H1 (cell line): ENCODE measurements around the gene SYPL1. TPM values are rescaled to one million over a fixed set of nuclear protein-coding genes. Genes with fewer than 3 reads are reported as not detected.

Experiments used
- CTCF ChIA-PET: fragments of 300-600 bp; sonication (Branson Sonifier 250); formaldehyde crosslinking; loops from one replicate; lab custom pipeline; 2021; ENCODE audit not compliant: partially characterized antibody; lab: Charles Lee
- POLR2A ChIA-PET: fragments of 300-600 bp; sonication (Branson Sonifier 250); formaldehyde crosslinking; loops from one replicate; lab custom pipeline; 2021; ENCODE audit warnings: inconsistent platforms; ENCODE audit not compliant: partially characterized antibody; lab: Charles Lee
- DNase-seq, 2 experiments: peaks; one replicate each; pipeline versions ENCODE4 v3.0.0 to v3.0.0-alpha.2; 2010 to 2022; ENCODE audit warnings: low spot score in 2 of 2, low read depth in 1 of 2, mixed read lengths in 1 of 2
- FAIRE-seq: peaks from 2 replicates; lab custom pipeline; 2011; peaks lifted over from hg19 to GRCh38; lab: Jason Lieb, UNC
- H2AFZ ChIP-seq: 2 replicates; pipeline ENCODE4 v1.8.1; 2012; ENCODE audit warnings: low read length, inconsistent platforms
- H2AK5ac ChIP-seq: 2 replicates; pipeline ENCODE4 v1.6.1; 2013; ENCODE audit warnings: low read depth, low read length
- H2BK120ac ChIP-seq: replicated peaks from 2 replicates; pipeline ENCODE3; 2013; ENCODE audit warnings: low read depth, low read length, inconsistent platforms
- H2BK12ac ChIP-seq: 2 replicates; pipeline ENCODE4 v1.6.1; 2013; ENCODE audit warnings: low read depth, low read length
- H2BK15ac ChIP-seq: 2 replicates; pipeline ENCODE4 v1.6.1; 2013; ENCODE audit warnings: low read length
- H2BK20ac ChIP-seq: 2 replicates; pipeline ENCODE4 v1.6.1; 2013; ENCODE audit warnings: low read length
- H2BK5ac ChIP-seq: 2 replicates; pipeline ENCODE4 v1.6.1; 2013; ENCODE audit warnings: low read depth, low read length
- H3K14ac ChIP-seq: 2 replicates; pipeline ENCODE4 v1.6.1; 2013; ENCODE audit warnings: inconsistent platforms; ENCODE audit not compliant: insufficient read length
- H3K18ac ChIP-seq: 2 replicates; pipeline ENCODE4 v1.6.1; 2013; ENCODE audit warnings: low read length; ENCODE audit errors: extremely low read depth
- H3K23ac ChIP-seq: 2 replicates; pipeline ENCODE4 v1.6.1; 2013; ENCODE audit warnings: inconsistent platforms; ENCODE audit not compliant: insufficient read length
- H3K23me2 ChIP-seq: 2 replicates; pipeline ENCODE4 v1.6.1; 2013; ENCODE audit warnings: low read depth, low read length
- H3K27ac ChIP-seq: 2 replicates; pipeline ENCODE4 v1.6.1; 2011; ENCODE audit warnings: low read depth, low read length, inconsistent platforms
- H3K27me3 ChIP-seq, 4 experiments: replicated peaks in 1 of 4; 1 replicate in 1 of 4; 2 replicates in 3 of 4; pipeline versions ENCODE4 v1.6.1 to v1.8.1; 2011 to 2013; ENCODE audit warnings: low read length in 3 of 4, mild to moderate bottlenecking in 3 of 4, inconsistent platforms in 2 of 4, mixed read lengths in 2 of 4, moderate library complexity in 1 of 4; ENCODE audit not compliant: control insufficient read depth in 3 of 4, insufficient read depth in 3 of 4; ENCODE audit errors: extremely low read depth in 1 of 4
- H3K36me3 ChIP-seq, 4 experiments: 2 replicates each; pipeline versions ENCODE4 v1.6.1 to v1.8.1; 2011 to 2013; ENCODE audit warnings: mild to moderate bottlenecking in 4 of 4, low read length in 3 of 4, moderate library complexity in 2 of 4, control low read depth in 1 of 4, inconsistent platforms in 1 of 4; ENCODE audit not compliant: insufficient read depth in 4 of 4, control insufficient read depth in 2 of 4
- H3K4ac ChIP-seq: replicated peaks from 2 replicates; pipeline ENCODE3; 2013; ENCODE audit warnings: low read length, low read depth, mixed read lengths, inconsistent platforms; ENCODE audit not compliant: insufficient read length
- H3K4me1 ChIP-seq, 4 experiments: replicated peaks in 1 of 4; 1 replicate in 1 of 4; 2 replicates in 3 of 4; pipeline versions ENCODE4 v1.6.1 to v1.8.1; 2011 to 2013; ENCODE audit warnings: low read length in 3 of 4, inconsistent platforms in 2 of 4, mixed read lengths in 1 of 4; ENCODE audit not compliant: insufficient read depth in 4 of 4, control insufficient read depth in 3 of 4
- H3K4me2 ChIP-seq, 2 experiments: 2 replicates each; pipeline versions ENCODE4 v1.6.1 to v1.8.1; 2011 to 2013; ENCODE audit warnings: low read depth in 2 of 2, low read length in 2 of 2, control low read depth in 1 of 2, inconsistent platforms in 1 of 2, mild to moderate bottlenecking in 1 of 2; ENCODE audit not compliant: insufficient read depth in 1 of 2
- H3K4me3 ChIP-seq, 4 experiments: fragments of 200-600, 300-600 bp in 1 of 4; sonication (generic), shearing (Covaris generic), sonication (Bioruptor Twin) in 1 of 4; 2 replicates each; pipeline versions ENCODE4 v1.5.1 to v1.8.1; 2011 to 2016; ENCODE audit warnings: low read length in 4 of 4, low read depth in 3 of 4, control low read depth in 2 of 4, inconsistent platforms in 2 of 4, mild to moderate bottlenecking in 2 of 4, mixed read lengths in 1 of 4, moderate library complexity in 1 of 4; ENCODE audit not compliant: insufficient read depth in 2 of 4; ENCODE audit errors: extremely low read depth in 1 of 4
- H3K56ac ChIP-seq: replicated peaks from 2 replicates; pipeline ENCODE3; 2013; ENCODE audit warnings: low read depth, mild to moderate bottlenecking, mixed read lengths, low read length, inconsistent platforms; ENCODE audit not compliant: insufficient read length
- H3K79me1 ChIP-seq: 2 replicates; pipeline ENCODE4 v1.6.1; 2013; ENCODE audit warnings: low read depth, low read length, control low read depth
- H3K79me2 ChIP-seq, 2 experiments: 2 replicates each; pipeline versions ENCODE4 v1.6.1 to v1.8.1; 2012 to 2013; ENCODE audit warnings: low read length in 2 of 2, mild to moderate bottlenecking in 2 of 2, inconsistent platforms in 1 of 2; ENCODE audit not compliant: insufficient read depth in 2 of 2, control insufficient read depth in 1 of 2
- H3K9ac ChIP-seq, 4 experiments: replicated peaks in 1 of 4; 1 replicate in 1 of 4; 2 replicates in 3 of 4; pipeline versions ENCODE4 v1.6.1 to v1.8.1; 2011 to 2013; ENCODE audit warnings: low read depth in 3 of 4, low read length in 3 of 4, control low read depth in 2 of 4, mild to moderate bottlenecking in 2 of 4, moderate library complexity in 2 of 4, inconsistent platforms in 1 of 4; ENCODE audit errors: extremely low read depth in 1 of 4
- H3K9me3 ChIP-seq, 2 experiments: 2 replicates each; pipeline versions ENCODE4 v1.6.1 to v1.8.1; 2012 to 2013; ENCODE audit warnings: mild to moderate bottlenecking in 2 of 2, moderate library complexity in 2 of 2, control low read depth in 1 of 2, inconsistent platforms in 1 of 2, low read depth in 1 of 2, low read length in 1 of 2, mixed read lengths in 1 of 2; ENCODE audit not compliant: insufficient read depth in 2 of 2
- H4K20me1 ChIP-seq, 2 experiments: replicated peaks in 1 of 2; 2 replicates each; pipeline versions ENCODE3 to v1.8.1; 2011 to 2013; ENCODE audit warnings: inconsistent platforms in 2 of 2, low read length in 2 of 2, mild to moderate bottlenecking in 1 of 2; ENCODE audit not compliant: insufficient read depth in 2 of 2, control insufficient read depth in 1 of 2
- H4K5ac ChIP-seq: 2 replicates; pipeline ENCODE4 v1.6.1; 2013; ENCODE audit warnings: low read length, low read depth, mixed read lengths, inconsistent platforms; ENCODE audit not compliant: insufficient read length
- H4K8ac ChIP-seq: 2 replicates; pipeline ENCODE4 v1.8.0; 2013; ENCODE audit warnings: mild to moderate bottlenecking, moderate library complexity, low read length, inconsistent platforms; ENCODE audit not compliant: insufficient read depth; ENCODE audit errors: extremely low read depth
- H4K91ac ChIP-seq: replicated peaks from 2 replicates; pipeline ENCODE3; 2013; ENCODE audit warnings: low read length, mixed read lengths, inconsistent platforms; ENCODE audit not compliant: insufficient read length
- BCL11A ChIP-seq, 2 experiments: IDR thresholded peaks; one replicate each; pipeline ENCODE4 v1.6.1; 2011; ENCODE audit warnings: low read depth in 2 of 2, low read length in 2 of 2, mild to moderate bottlenecking in 2 of 2
- BRCA1 ChIP-seq: IDR thresholded peaks from 2 replicates; pipeline ENCODE4 v1.6.1; 2012; ENCODE audit warnings: low read depth, low read length, improper control_type of control experiment
- CEBPB ChIP-seq: IDR thresholded peaks from 2 replicates; pipeline ENCODE4 v1.6.1; 2012; ENCODE audit warnings: low read depth, low read length
- HDAC6 ChIP-seq: IDR thresholded peaks from one replicate; pipeline ENCODE4 v1.7.1; 2012; ENCODE audit warnings: low read depth, mild to moderate bottlenecking, inconsistent platforms, low read length, moderate library complexity
- KDM4A ChIP-seq: IDR thresholded peaks from one replicate; pipeline ENCODE4 v1.7.1; 2012; ENCODE audit warnings: low read depth, mild to moderate bottlenecking, moderate library complexity, low read length, inconsistent platforms; ENCODE audit not compliant: severe bottlenecking
- NRF1 ChIP-seq: IDR thresholded peaks from 2 replicates; pipeline ENCODE4 v1.6.1; 2011; ENCODE audit warnings: mild to moderate bottlenecking, low read depth, low read length, improper control_type of control experiment
- PHF8 ChIP-seq: fragments of 200-600 bp; sonication (generic); conservative IDR thresholded peaks from 2 replicates; pipeline ENCODE4 v1.7.1; 2012; ENCODE audit warnings: low read depth, mild to moderate bottlenecking, inconsistent platforms, low read length, moderate library complexity
- POLR2AphosphoS5 ChIP-seq: IDR thresholded peaks from 2 replicates; pipeline ENCODE4 v1.6.1; 2011; ENCODE audit warnings: low read depth, low read length
- RAD21 ChIP-seq, 2 experiments: IDR thresholded peaks in 1 of 2; conservative IDR thresholded peaks in 1 of 2; 2 replicates each; pipeline ENCODE4 v1.6.1; 2011; ENCODE audit warnings: low read depth in 2 of 2, low read length in 2 of 2, improper control_type of control experiment in 1 of 2, inconsistent platforms in 1 of 2, mild to moderate bottlenecking in 1 of 2, moderate library complexity in 1 of 2
- RBBP5 ChIP-seq: IDR thresholded peaks from 2 replicates; pipeline ENCODE4 v1.7.1; 2012; ENCODE audit warnings: low read depth, mild to moderate bottlenecking, inconsistent platforms, low read length, moderate library complexity, borderline replicate concordance
- TEAD4 ChIP-seq: IDR thresholded peaks from 2 replicates; pipeline ENCODE4 v1.6.1; 2012; ENCODE audit warnings: low read depth, low read length, inconsistent platforms, mixed read lengths
- WGBS, 2 experiments: shearing (Covaris generic) in 1 of 2; methylation state at CpG; one replicate each; pipeline versions ENCODE4 v1.1.6 to v1.1.7; 2013 to 2015; ENCODE audit warnings: low lambda C conversion rate in 2 of 2, mixed read lengths in 2 of 2, inconsistent platforms in 1 of 2, low coverage in 1 of 2, missing lambda C conversion rate in 1 of 2; ENCODE audit not compliant: insufficient replicate concordance in 2 of 2, insufficient coverage in 1 of 2, insufficient read length in 1 of 2; ENCODE audit errors: extremely low coverage in 1 of 2, missing lambda C conversion rate in 1 of 2; 5-methylcytosine and 5-hydroxymethylcytosine counted together
- polyA plus RNA-seq, 7 experiments: library from polyadenylated mRNA; depleted of rRNA in 3 of 7; stranded (reverse) in 5 of 7; unstranded in 2 of 7; fragments of >200 nt in 5 of 7; fragments of 200-250 nt in 2 of 7; gene quantifications; 1 replicate in 5 of 7; 2 replicates in 1 of 7; 4 replicates in 1 of 7; pipeline versions ENCODE4 v1.2.1 to v1.2.3, GENCODE V29; 2011 to 2013; ENCODE audit warnings: missing spikeins in 2 of 7, mixed read lengths in 2 of 7
- total RNA-seq: library from RNA; stranded (reverse); fragmentation: NEBNext Ultra II Directional; extraction: Animal tissue kit (Norgen Biotek cat#: 25700); gene quantifications from 2 replicates; pipeline ENCODE4 v1.2.1, GENCODE V29; 2021

SYPL1 gene
- total and polyA plus RNA-seq, 2 of the 8 experiments (the other 6 are each of a cell fraction or from before 2014, with no cell fraction given): 44.9 to 57.7 TPM

DNA sequence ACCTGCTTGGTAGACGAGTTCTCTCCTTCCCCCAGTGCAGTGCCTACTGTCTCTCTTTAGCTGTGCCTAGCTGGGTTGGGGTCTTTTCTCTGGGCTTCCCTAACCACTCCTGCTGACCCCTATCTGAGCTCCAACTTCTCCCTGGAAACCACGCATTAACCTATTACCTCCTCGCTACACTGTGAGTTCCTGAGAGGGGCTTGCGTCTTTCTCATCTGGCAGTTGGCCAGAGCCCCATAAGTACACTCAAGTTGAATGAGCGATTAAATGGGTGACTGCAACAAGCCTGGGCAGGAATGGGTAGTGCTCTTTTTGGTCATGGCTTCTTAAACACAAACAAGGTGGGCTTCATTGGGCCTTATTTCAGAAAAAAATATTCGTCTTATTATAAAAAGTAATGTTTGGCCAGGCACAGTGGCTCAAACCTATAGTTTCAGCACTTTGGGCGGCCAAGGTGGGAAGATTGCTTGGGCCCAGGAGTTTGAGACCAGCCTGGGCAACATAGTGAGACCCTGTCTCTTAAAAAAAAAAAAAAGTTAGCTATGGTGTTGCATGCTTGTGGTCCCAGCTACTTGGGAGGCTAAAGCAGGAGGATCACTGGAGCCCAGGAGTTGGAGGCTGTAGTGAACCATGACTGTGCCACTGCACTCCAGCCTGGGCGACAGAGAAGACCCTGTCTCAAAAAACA, 41.4 kb downstream of the SYPL1 start:
- Histone ChIP-seq H3K23me2 (no peaks in the 10 kb centered on the region), H3K9me3 (no peaks in the 10 kb centered on the region), H4K5ac (no peak overlapping the region), H3K4ac (no peak overlapping the region), H4K91ac (no peak overlapping the region), H3K79me2 (no peaks in the 10 kb centered on the region), H4K8ac (no peak overlapping the region), H2AFZ (no peak overlapping the region), H3K36me3 (no peaks in the 10 kb centered on the region), H3K56ac (no peak overlapping the region), H3K18ac (no peak overlapping the region; the same call in 1 of the 2 replicates), H3K4me3 (no peak overlapping the region), H2BK5ac (no peak overlapping the region), H2BK12ac (no peak overlapping the region), H3K4me2 (no peak overlapping the region), H2BK15ac (no peak overlapping the region), H2BK20ac (no peak overlapping the region), H3K9ac (no peak overlapping the region), H2BK120ac (no peak overlapping the region), H4K20me1 (no peaks in the 10 kb centered on the region), H3K23ac (no peak overlapping the region), H3K14ac (no peak overlapping the region), H3K27ac (no peak overlapping the region), H3K27me3 (no peaks in the 10 kb centered on the region), H3K79me1 (no peaks in the 10 kb centered on the region), H2AK5ac (no peak overlapping the region), H3K4me1 (peaks cover 0 to 4% (median 3%) of the 10 kb centered on the region in 4 experiments; a peak in 2 of 7 replicates)
- WGBS, 2 experiments: 88% methylated on average over 8 of the region's 8 CpGs; no CpG with 5 or more reads in 1 of the 2 experiments
- DNase-seq: no peak
- POLR2A ChIA-PET: interaction anchor here (3.8 kb wide), 1 partner anchor 12 kb away, joined by 15 read pairs; no protein-coding TSS in a partner anchor
- CTCF ChIA-PET: interaction anchor here (0.9 to 6.2 kb wide), 7 partner anchors 12 to 540 kb away, joined by 3 to 38 read pairs (median 4); no protein-coding TSS in a partner anchor
- FAIRE-seq: no peak
- TF ChIP-seq CEBPB (no peak), RBBP5 (no peak), POLR2AphosphoS5 (no peak), HDAC6 (no peak), KDM4A (no peak), NRF1 (no peak), RAD21 (IDR thresholded peaks at IDR 0.05 in 1 of 2, conservative IDR thresholded peaks at IDR 0.05 in 1 of 2; ENCODE audit: low read depth in 2 of 2, low read length in 2 of 2) (no peak), BCL11A (IDR thresholded peaks at IDR 0.05; ENCODE audit: low read depth in 2 of 2, low read length in 2 of 2) (no peak), PHF8 (no peak), BRCA1 (no peak), TEAD4 (no peak)
